GM04503 (cell line): Measurements from ENCODE around the gene STARD4.

Experiments
- DNase-seq: peaks from one replicate; pipeline ENCODE4 v3.0.0-alpha.2; 2012; ENCODE audit warnings: low read depth

Gene STARD4

GRCh38 chr5:111528056-111528455 lies 15.7 kb upstream of the STARD4 start:
- DNase-seq = no peak

- DNase-seq = no peak
Observed at GRCh38 chr5:111520908-111521307, 8.6 kb upstream of the STARD4 start.

- no peak for DNase-seq
Observed at GRCh38 chr5:111518777-111519176, 6.4 kb upstream of the STARD4 start.

GRCh38 chr5:111517853-111518501 lies 5.6 kb upstream of the STARD4 start:
- no peak for DNase-seq

GRCh38 chr5:111514087-111514486 lies 1.8 kb upstream of the STARD4 start:
- DNase-seq = no peak

- no peak for DNase-seq
Observed at GRCh38 chr5:111513131-111513520, 791 bp upstream of the STARD4 start.

- DNase-seq = no peak
Observed at GRCh38 chr5:111511831-111512374, 432 bp downstream of the STARD4 start.

- no peak for DNase-seq
Observed at GRCh38 chr5:111511174-111511830, 1.0 kb downstream of the STARD4 start.

GRCh38 chr5:111509119-111509518 lies 3.2 kb downstream of the STARD4 start:
- no peak for DNase-seq

- no peak for DNase-seq
Observed at GRCh38 chr5:111507276-111507675, 5.1 kb downstream of the STARD4 start.

GRCh38 chr5:111505096-111505495 lies 7.2 kb downstream of the STARD4 start:
- no peak for DNase-seq

- DNase-seq = no peak
Observed at GRCh38 chr5:111502956-111503355, 9.4 kb downstream of the STARD4 start.

GRCh38 chr5:111498346-111498745 lies 14.0 kb downstream of the STARD4 start:
- DNase-seq = no peak

GRCh38 chr5:111495159-111495558 lies 17.2 kb downstream of the STARD4 start:
- no peak for DNase-seq

GRCh38 chr5:111494355-111494999 lies 17.9 kb downstream of the STARD4 start:
- no peak for DNase-seq

GRCh38 chr5:111493031-111493430 lies 19.3 kb downstream of the STARD4 start:
- DNase-seq = no peak

- no peak for DNase-seq
Observed at GRCh38 chr5:111488353-111488752, 24.0 kb downstream of the STARD4 start.

GRCh38 chr5:111486926-111487325 lies 25.4 kb downstream of the STARD4 start:
- no peak for DNase-seq

GRCh38 chr5:111486055-111486454 lies 26.3 kb downstream of the STARD4 start:
- no peak for DNase-seq

GRCh38 chr5:111480346-111480745 lies 32.0 kb downstream of the STARD4 start:
- DNase-seq = no peak

- DNase-seq = no peak
Observed at GRCh38 chr5:111478898-111479297, 33.4 kb downstream of the STARD4 start.

GRCh38 chr5:111478266-111478665 lies 34.1 kb downstream of the STARD4 start:
- DNase-seq = no peak

- DNase-seq = no peak
Observed at GRCh38 chr5:111472579-111472978, 39.8 kb downstream of the STARD4 start.
